GM12878 (cell line): ENCODE data around the gene INVS. TPM values are rescaled to one million over a fixed set of nuclear protein-coding genes. Genes with fewer than 3 reads are reported as not detected.

ENCODE experiments used
- ATAC-seq: fragments of 200-7000 bp; cut with Tn5 transposase; 3 replicates; pipeline ENCODE4 v1.9.1; 2020; ENCODE audit warnings: mild to moderate bottlenecking, moderate library complexity
- BruUV-seq: library from RNA; stranded (reverse); fragments of 400-500 nt; replicated peaks from 2 replicates; lab custom pipeline; 2021; lab: Mats Ljungman, UMichigan
- CTCF ChIA-PET: fragments of 300-600 bp; sonication (Branson Sonifier 250); formaldehyde crosslinking; extraction: SDS; loops from one replicate; lab custom pipeline; 2021; ENCODE audit warnings: inconsistent platforms; lab: Yijun Ruan, JAX
- POLR2A ChIA-PET: fragments of 350-600 bp; formaldehyde crosslinking; extraction: SDS; loops from one replicate; lab custom pipeline; 2021; ENCODE audit warnings: inconsistent platforms; lab: Charles Lee
- RAD21 ChIA-PET: fragments of 300-600 bp; sonication (Branson Sonifier 250); formaldehyde crosslinking; loops from one replicate; lab custom pipeline; 2023; ENCODE audit warnings: antibody characterized with exemption; ENCODE audit not compliant: unreplicated experiment; lab: Charles Lee
- SMC1A ChIA-PET: fragments of 300-600 bp; sonication (Branson Sonifier 250); formaldehyde crosslinking; loops from one replicate; lab custom pipeline; 2023; ENCODE audit not compliant: unreplicated experiment, uncharacterized antibody; lab: Charles Lee
- DNase-seq: peaks from one replicate; pipeline ENCODE4 v3.0.0-alpha.2; 2011; ENCODE audit warnings: low read depth, low spot score
- FAIRE-seq: peaks from 3 replicates; lab custom pipeline; 2011; peaks lifted over from hg19 to GRCh38; lab: Jason Lieb, UNC
- H2AFZ ChIP-seq: 2 replicates; pipeline ENCODE4 v1.6.0; 2011; ENCODE audit warnings: low read depth, low read length, control low read depth; ENCODE audit not compliant: control insufficient read depth
- H3K27ac ChIP-seq: 2 replicates; pipeline ENCODE4 v1.5.1; 2011; ENCODE audit warnings: control low read depth; ENCODE audit not compliant: control insufficient read depth, insufficient read depth
- H3K27me3 ChIP-seq, 2 experiments: replicated peaks in 1 of 2; 2 replicates each; pipeline versions ENCODE4 v1.6.0 to v1.6.1; 2011; ENCODE audit warnings: low read length in 1 of 2; ENCODE audit not compliant: control insufficient read depth in 2 of 2, insufficient read depth in 2 of 2
- H3K36me3 ChIP-seq, 2 experiments: 2 replicates each; pipeline ENCODE4 v1.5.1; 2011; ENCODE audit warnings: low read length in 1 of 2; ENCODE audit not compliant: control insufficient read depth in 2 of 2, insufficient read depth in 2 of 2
- H3K4me1 ChIP-seq: 2 replicates; pipeline ENCODE4 v1.6.1; 2011; ENCODE audit warnings: mild to moderate bottlenecking, low read length, moderate library complexity, mixed read lengths; ENCODE audit not compliant: control insufficient read depth, insufficient read depth
- H3K4me2 ChIP-seq: 2 replicates; pipeline ENCODE4 v1.6.0; 2011; ENCODE audit warnings: control low read depth; ENCODE audit not compliant: control insufficient read depth, insufficient read depth
- H3K4me3 ChIP-seq: fragments of 200-600 bp; sonication (generic); 2 replicates; pipeline ENCODE4 v1.5.1; 2016
- H3K79me2 ChIP-seq: 2 replicates; pipeline ENCODE4 v1.6.0; 2011; ENCODE audit warnings: low read length; ENCODE audit not compliant: control insufficient read depth, insufficient read depth
- H3K9ac ChIP-seq: 2 replicates; pipeline ENCODE4 v1.8.0; 2011; ENCODE audit warnings: low read length, control low read depth, mixed read lengths; ENCODE audit not compliant: control insufficient read depth, insufficient read depth
- H3K9me3 ChIP-seq: replicated peaks from 3 replicates; pipeline ENCODE4 v1.5.1; 2011; ENCODE audit warnings: mild to moderate bottlenecking, low read length; ENCODE audit not compliant: control insufficient read depth, insufficient read depth
- H4K20me1 ChIP-seq: 2 replicates; pipeline ENCODE4 v1.6.0; 2011; ENCODE audit not compliant: control insufficient read depth, insufficient read depth
- CBX3 ChIP-seq: fragments of 200-600 bp; sonication (generic); IDR thresholded peaks from 2 replicates; pipeline ENCODE4 v1.6.1; 2016; ENCODE audit warnings: low read depth, borderline replicate concordance
- CUX1 ChIP-seq: IDR thresholded peaks from 2 replicates; pipeline ENCODE4 v1.6.1; 2012; ENCODE audit warnings: improper control_type of control experiment, low read depth, low read length; ENCODE audit not compliant: insufficient replicate concordance
- MYC ChIP-seq: IDR thresholded peaks from 2 replicates; pipeline ENCODE4 v1.6.1; 2011; ENCODE audit warnings: mild to moderate bottlenecking, low read length, moderate library complexity, inconsistent platforms; ENCODE audit not compliant: insufficient read depth, insufficient replicate concordance, insufficient read length, severe bottlenecking
- NBN ChIP-seq: fragments of 450-650 bp; IDR thresholded peaks from 2 replicates; pipeline ENCODE4 v1.6.1; 2016
- TARDBP ChIP-seq: IDR thresholded peaks from 2 replicates; pipeline ENCODE4 v1.6.1; 2016; ENCODE audit warnings: borderline replicate concordance
- ZSCAN29 ChIP-seq: fragments of 450-650 bp; IDR thresholded peaks from 2 replicates; pipeline ENCODE4 v1.6.1; 2017; ENCODE audit warnings: mild to moderate bottlenecking, moderate library complexity
- WGBS: methylation state at CpG from one replicate; pipeline ENCODE4 v1.1.6; 2016; ENCODE audit warnings: low lambda C conversion rate; ENCODE audit not compliant: insufficient replicate concordance, insufficient coverage; ENCODE audit errors: missing lambda C conversion rate; 5-methylcytosine and 5-hydroxymethylcytosine counted together
- in situ Hi-C: fragments of 300-500 bp; cut with MboI; formaldehyde crosslinking; loops from 9 replicates; pipeline ENCODE4 v1.14.3; 2018; ENCODE audit warnings: mixed read lengths
- intact Hi-C: fragments of 100-400 bp; cut with micrococcal nuclease; formaldehyde crosslinking; loops from one replicate; pipeline ENCODE4 v1.14.2; 2022; ENCODE audit not compliant: unreplicated experiment
- polyA plus RNA-seq, 11 experiments: library from polyadenylated mRNA; depleted of rRNA in 4 of 11; unstranded in 6 of 11; stranded (reverse) in 5 of 11; fragments of >200 nt; fragmentation: Nextera tagmentation in 4 of 11; fragmentation: Illumina TruSeq in 1 of 11; extraction: Ambion mirVana in 4 of 11; extraction: Trizol in 1 of 11; gene quantifications; 1 replicate in 1 of 11; 2 replicates in 10 of 11; pipeline versions ENCODE4 v1.2.1 to v1.2.3, GENCODE V29; 2011 to 2016; ENCODE audit warnings: inconsistent platforms in 2 of 11, missing spikeins in 2 of 11, low read depth in 1 of 11
- total RNA-seq, 4 experiments: library from RNA; depleted of rRNA in 3 of 4; stranded (reverse); fragments of >200 nt in 3 of 4; fragmentation: Illumina TruSeq in 1 of 4; extraction: Trizol in 1 of 4; gene quantifications; 2 replicates each; pipeline versions ENCODE4 v1.2.1 to v1.2.3, GENCODE V29; 2013 to 2021
- TF ChIP-seq, protein P1 (sequence below): fragments of 450-650 bp; IDR thresholded peaks from 2 replicates; pipeline ENCODE4 v1.6.1; 2018; ENCODE audit warnings: borderline replicate concordance, mild to moderate bottlenecking; ENCODE audit not compliant: partially characterized antibody
- TF ChIP-seq, protein P2 (sequence below): fragments of 450-650 bp; IDR thresholded peaks from 2 replicates; pipeline ENCODE4 v1.6.1; 2017; ENCODE audit warnings: low read depth, mild to moderate bottlenecking, moderate library complexity

Gene INVS
- total and polyA plus RNA-seq, 10 of the 15 experiments (the other 5 are each of a cell fraction or from before 2014, with no cell fraction given), result 0.93 to 20.8 (median 13.2) TPM

GRCh38 chr9:100240512-100240911 is 141.5 kb downstream of the INVS start:
- Histone ChIP-seq H3K9me3 (no peaks in the 10 kb centered on the region), H3K4me2 (no peak overlapping the region), H3K9ac (no peak overlapping the region), H3K36me3 (no peaks in the 10 kb centered on the region), H3K4me3 (no peak overlapping the region), H2AFZ (no peak overlapping the region), H3K4me1 (no peaks in the 10 kb centered on the region), H3K27me3 (no peaks in the 10 kb centered on the region), H3K27ac (no peak overlapping the region), H4K20me1 (no peaks in the 10 kb centered on the region), H3K79me2 (no peaks in the 10 kb centered on the region)
- TF ChIP-seq MYC, result no peak
- TF ChIP-seq NBN, result no peak
- no peak for TF ChIP-seq ZSCAN29
- TF ChIP-seq TARDBP, result no peak
- TF ChIP-seq CBX3, result no peak
- intact Hi-C loops (no loop called here), in situ Hi-C loops (no loop called here)
- RAD21 ChIA-PET, result no interaction called here
- no TSS peak for BruUV-seq
- DNase-seq (no peak), ATAC-seq (no peak), FAIRE-seq (no peak)
- WGBS, result 76% methylated on average over 2 of the region's 2 CpGs
- CTCF ChIA-PET, result no interaction called here
- POLR2A ChIA-PET, result no interaction called here
- SMC1A ChIA-PET, result interaction anchor here (0.6 kb wide), 1 partner anchor 287 kb away, joined by 3 read pairs; no protein-coding TSS in a partner anchor

- BruUV-seq, result no TSS peak
- no peak for TF ChIP-seq CUX1
- TF ChIP-seq, protein P1, sequence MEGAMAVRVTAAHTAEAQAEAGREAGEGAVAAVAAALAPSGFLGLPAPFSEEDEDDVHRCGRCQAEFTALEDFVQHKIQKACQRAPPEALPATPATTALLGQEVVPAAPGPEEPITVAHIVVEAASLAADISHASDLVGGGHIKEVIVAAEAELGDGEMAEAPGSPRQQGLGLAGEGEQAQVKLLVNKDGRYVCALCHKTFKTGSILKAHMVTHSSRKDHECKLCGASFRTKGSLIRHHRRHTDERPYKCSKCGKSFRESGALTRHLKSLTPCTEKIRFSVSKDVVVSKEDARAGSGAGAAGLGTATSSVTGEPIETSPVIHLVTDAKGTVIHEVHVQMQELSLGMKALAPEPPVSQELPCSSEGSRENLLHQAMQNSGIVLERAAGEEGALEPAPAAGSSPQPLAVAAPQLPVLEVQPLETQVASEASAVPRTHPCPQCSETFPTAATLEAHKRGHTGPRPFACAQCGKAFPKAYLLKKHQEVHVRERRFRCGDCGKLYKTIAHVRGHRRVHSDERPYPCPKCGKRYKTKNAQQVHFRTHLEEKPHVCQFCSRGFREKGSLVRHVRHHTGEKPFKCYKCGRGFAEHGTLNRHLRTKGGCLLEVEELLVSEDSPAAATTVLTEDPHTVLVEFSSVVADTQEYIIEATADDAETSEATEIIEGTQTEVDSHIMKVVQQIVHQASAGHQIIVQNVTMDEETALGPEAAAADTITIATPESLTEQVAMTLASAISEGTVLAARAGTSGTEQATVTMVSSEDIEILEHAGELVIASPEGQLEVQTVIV, result no peak
- TF ChIP-seq, protein P2, sequence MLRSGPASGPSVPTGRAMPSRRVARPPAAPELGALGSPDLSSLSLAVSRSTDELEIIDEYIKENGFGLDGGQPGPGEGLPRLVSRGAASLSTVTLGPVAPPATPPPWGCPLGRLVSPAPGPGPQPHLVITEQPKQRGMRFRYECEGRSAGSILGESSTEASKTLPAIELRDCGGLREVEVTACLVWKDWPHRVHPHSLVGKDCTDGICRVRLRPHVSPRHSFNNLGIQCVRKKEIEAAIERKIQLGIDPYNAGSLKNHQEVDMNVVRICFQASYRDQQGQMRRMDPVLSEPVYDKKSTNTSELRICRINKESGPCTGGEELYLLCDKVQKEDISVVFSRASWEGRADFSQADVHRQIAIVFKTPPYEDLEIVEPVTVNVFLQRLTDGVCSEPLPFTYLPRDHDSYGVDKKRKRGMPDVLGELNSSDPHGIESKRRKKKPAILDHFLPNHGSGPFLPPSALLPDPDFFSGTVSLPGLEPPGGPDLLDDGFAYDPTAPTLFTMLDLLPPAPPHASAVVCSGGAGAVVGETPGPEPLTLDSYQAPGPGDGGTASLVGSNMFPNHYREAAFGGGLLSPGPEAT, result no peak
These were observed 168.2 kb downstream of the INVS start for GRCh38 chr9:100267211-100267610.

More at GRCh38 chr9:100267211-100267610, 168.2 kb downstream of the INVS start:
- intact Hi-C loops (no loop called here), in situ Hi-C loops (no loop called here)
- Histone ChIP-seq H3K36me3 (no peaks in the 10 kb centered on the region), H3K9ac (no peak overlapping the region), H3K27ac (no peak overlapping the region), H3K79me2 (no peaks in the 10 kb centered on the region), H3K4me1 (no peaks in the 10 kb centered on the region), H4K20me1 (no peaks in the 10 kb centered on the region), H3K4me2 (no peak overlapping the region), H2AFZ (no peak overlapping the region), H3K27me3 (no peaks in the 10 kb centered on the region), H3K9me3 (no peaks in the 10 kb centered on the region), H3K4me3 (no peak overlapping the region)
- FAIRE-seq (no peak), DNase-seq (no peak), ATAC-seq (no peak)
- WGBS, result 97% methylated on average over 3 of the region's 3 CpGs
- CTCF ChIA-PET, result no interaction called here
- POLR2A ChIA-PET, result no interaction called here
- SMC1A ChIA-PET, result no interaction called here
- RAD21 ChIA-PET, result no interaction called here
